Neural cell (in vitro differentiated cells): ENCODE measurements around the gene CABLES1. TPM values are rescaled to one million over a fixed set of nuclear protein-coding genes. Genes with fewer than 3 reads are reported as not detected.

Experiments
- H2AFZ ChIP-seq: fragments of 200-600, 300-800 bp; sonication (generic), shearing (Covaris generic); 2 replicates; pipeline ENCODE4 v1.6.0; 2014; ENCODE audit warnings: low read depth, mild to moderate bottlenecking, antibody characterized with exemption, low read length, moderate library complexity
- H3F3A ChIP-seq: fragments of 200-600 bp; shearing (Covaris generic); 2 replicates; pipeline ENCODE4 v1.6.1; 2016; ENCODE audit warnings: mild to moderate bottlenecking, moderate library complexity, mixed read lengths, antibody characterized with exemption, low read length; ENCODE audit not compliant: insufficient read depth, poor library complexity, severe bottlenecking
- H3K27ac ChIP-seq: fragments of 200-600, 300-800 bp; sonication (generic), shearing (Covaris generic); 2 replicates; pipeline ENCODE4 v1.5.1; 2014; ENCODE audit warnings: mild to moderate bottlenecking, low read length, moderate library complexity
- H3K27me3 ChIP-seq: fragments of 300-800, 200-600 bp; sonication (generic), shearing (Covaris generic); 2 replicates; pipeline ENCODE4 v1.6.0; 2014; ENCODE audit warnings: mild to moderate bottlenecking, low read depth, low read length, moderate library complexity; ENCODE audit not compliant: insufficient read depth
- H3K36me3 ChIP-seq: fragments of 300-800, 200-600 bp; sonication (generic), shearing (Covaris generic); 2 replicates; pipeline ENCODE4 v1.5.1; 2014; ENCODE audit warnings: mild to moderate bottlenecking, antibody characterized with exemption, low read length, moderate library complexity; ENCODE audit not compliant: insufficient read depth
- H3K4me2 ChIP-seq: fragments of 300-800, 200-600 bp; sonication (generic), shearing (Covaris generic); 2 replicates; pipeline ENCODE4 v1.6.0; 2014; ENCODE audit warnings: mild to moderate bottlenecking, low read length
- H3K4me3 ChIP-seq: fragments of 300-800, 200-600 bp; sonication (generic), shearing (Covaris generic); 2 replicates; pipeline ENCODE4 v1.5.1; 2014; ENCODE audit warnings: mild to moderate bottlenecking, low read length, moderate library complexity
- H3K79me2 ChIP-seq: fragments of 200-600 bp; shearing (Covaris generic); replicated peaks from 2 replicates; pipeline ENCODE4 v1.6.0; 2014; ENCODE audit warnings: mild to moderate bottlenecking, low read length, moderate library complexity; ENCODE audit not compliant: insufficient read depth
- H3K9ac ChIP-seq: fragments of 300-800, 200-600 bp; sonication (generic), shearing (Covaris generic); 2 replicates; pipeline ENCODE4 v1.6.1; 2016; ENCODE audit warnings: mild to moderate bottlenecking, low read length, mixed read lengths
- H3K9me2 ChIP-seq: fragments of 200-600 bp; shearing (Covaris generic); 2 replicates; pipeline ENCODE4 v1.6.1; 2016; ENCODE audit warnings: mild to moderate bottlenecking, low read length, mixed read lengths; ENCODE audit not compliant: insufficient read depth
- H3K9me3 ChIP-seq: fragments of 200-600, 300-800 bp; sonication (generic), shearing (Covaris generic); 2 replicates; pipeline ENCODE4 v1.6.1; 2016; ENCODE audit warnings: mild to moderate bottlenecking, mixed run types, low read length, moderate library complexity, mixed read lengths
- H4K20me1 ChIP-seq: fragments of 200-600 bp; shearing (Covaris generic); 2 replicates; pipeline ENCODE4 v1.6.1; 2016; ENCODE audit warnings: mild to moderate bottlenecking, mixed run types; ENCODE audit not compliant: insufficient read depth
- EP300 ChIP-seq: fragments of 450-650 bp; conservative IDR thresholded peaks from 2 replicates; pipeline ENCODE4 v1.6.1; 2014; ENCODE audit warnings: antibody characterized with exemption, mild to moderate bottlenecking, moderate library complexity; ENCODE audit not compliant: poor library complexity, severe bottlenecking
- EZH2 ChIP-seq: fragments of 200-600, 300-800 bp; shearing (Covaris generic), sonication (generic); IDR thresholded peaks from 2 replicates; pipeline ENCODE4 v1.6.1; 2014; ENCODE audit warnings: antibody characterized with exemption, low read length, borderline replicate concordance, mild to moderate bottlenecking; ENCODE audit not compliant: insufficient read depth, poor library complexity, severe bottlenecking
- MXI1 ChIP-seq: fragments of 450-650 bp; conservative IDR thresholded peaks from 2 replicates; pipeline ENCODE4 v1.6.1; 2014; ENCODE audit warnings: antibody characterized with exemption, mild to moderate bottlenecking; ENCODE audit not compliant: poor library complexity, severe bottlenecking
- POLR2AphosphoS5 ChIP-seq: IDR thresholded peaks from 2 replicates; pipeline ENCODE4 v1.6.1; 2012
- RAD21 ChIP-seq: fragments of 450-650 bp; conservative IDR thresholded peaks from 2 replicates; pipeline ENCODE4 v1.6.1; 2014; ENCODE audit warnings: antibody characterized with exemption, mild to moderate bottlenecking, moderate library complexity
- SMC3 ChIP-seq: fragments of 450-650 bp; conservative IDR thresholded peaks from 2 replicates; pipeline ENCODE4 v1.6.1; 2014; ENCODE audit warnings: antibody characterized with exemption, mild to moderate bottlenecking, moderate library complexity; ENCODE audit not compliant: poor library complexity
- TAF1 ChIP-seq: IDR thresholded peaks from 2 replicates; pipeline ENCODE4 v1.6.1; 2012; ENCODE audit warnings: low read depth
- polyA plus RNA-seq: library from polyadenylated mRNA; depleted of rRNA; stranded (reverse); fragments of >200 nt; gene quantifications from 2 replicates; pipeline ENCODE4 v1.2.3, GENCODE V29; 2014
- TF ChIP-seq, protein P1 (sequence below): fragments of 450-650 bp; IDR thresholded peaks from 2 replicates; pipeline ENCODE4 v1.5.1; 2014; ENCODE audit warnings: antibody characterized with exemption, mild to moderate bottlenecking, moderate library complexity; ENCODE audit not compliant: poor library complexity, severe bottlenecking
- TF ChIP-seq, protein P2 (sequence below): IDR thresholded peaks from 2 replicates; pipeline ENCODE4 v1.6.1; 2012; ENCODE audit warnings: borderline replicate concordance

Gene CABLES1
- polyA plus RNA-seq, 1 donor from 2014 or later: 1.4 TPM

DNA sequence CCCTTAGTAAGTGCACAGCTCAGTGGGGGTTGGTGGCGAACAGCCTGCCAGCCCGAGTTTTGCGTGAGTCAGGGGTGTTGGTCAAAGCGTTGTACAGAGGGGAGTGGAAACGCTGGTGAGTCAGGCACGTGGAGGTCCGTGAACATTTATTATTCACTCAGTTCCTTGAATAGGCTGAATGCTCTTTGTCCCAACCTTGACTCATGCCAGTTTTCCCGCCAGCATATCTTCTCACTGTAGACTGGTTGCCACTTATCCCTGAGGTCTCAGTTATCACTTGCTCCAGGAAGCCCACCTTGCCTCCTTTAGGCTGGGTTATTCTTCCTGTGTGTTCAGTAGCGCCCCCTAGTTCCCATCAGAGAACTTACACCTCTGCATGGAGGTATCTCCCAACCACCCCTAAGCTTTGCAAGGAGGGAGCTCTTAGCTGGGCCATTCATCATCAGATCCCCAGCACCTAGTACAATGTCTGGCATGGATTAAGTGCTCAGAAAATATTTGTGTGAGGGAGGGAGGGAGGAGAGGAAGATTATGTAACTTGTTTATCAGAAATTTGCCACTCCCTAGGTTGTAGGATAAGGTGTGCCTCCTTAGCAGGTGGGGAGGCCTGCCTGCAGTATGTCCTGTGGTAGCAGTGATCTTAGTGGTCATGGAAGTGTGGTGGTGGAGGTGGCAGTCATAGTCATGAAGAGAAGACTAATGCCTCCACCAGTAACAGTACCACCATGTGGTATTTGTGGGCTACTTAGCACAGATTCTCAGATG is 72.1 kb downstream of the CABLES1 start:
- no peaks in the 10 kb centered on the region for H3K36me3 ChIP-seq
- H3K9me3 ChIP-seq: no peaks in the 10 kb centered on the region
- no peaks in the 10 kb centered on the region for H3K79me2 ChIP-seq
- H3K4me3 ChIP-seq: no peak overlapping the region
- no peak overlapping the region for H3K27ac ChIP-seq
- no peak overlapping the region for H2AFZ ChIP-seq
- no peaks in the 10 kb centered on the region for H4K20me1 ChIP-seq
- no peaks in the 10 kb centered on the region for H3K27me3 ChIP-seq
- no peaks in the 10 kb centered on the region for H3K9me2 ChIP-seq
- no peaks in the 10 kb centered on the region for H3F3A ChIP-seq
- H3K4me2 ChIP-seq: no peak overlapping the region
- H3K9ac ChIP-seq: no peak overlapping the region
- TF ChIP-seq MXI1 (no peak), TAF1 (no peak), EZH2 (no peak), EP300 (no peak), POLR2AphosphoS5 (no peak), RAD21 (no peak)
- TF ChIP-seq, protein P1, sequence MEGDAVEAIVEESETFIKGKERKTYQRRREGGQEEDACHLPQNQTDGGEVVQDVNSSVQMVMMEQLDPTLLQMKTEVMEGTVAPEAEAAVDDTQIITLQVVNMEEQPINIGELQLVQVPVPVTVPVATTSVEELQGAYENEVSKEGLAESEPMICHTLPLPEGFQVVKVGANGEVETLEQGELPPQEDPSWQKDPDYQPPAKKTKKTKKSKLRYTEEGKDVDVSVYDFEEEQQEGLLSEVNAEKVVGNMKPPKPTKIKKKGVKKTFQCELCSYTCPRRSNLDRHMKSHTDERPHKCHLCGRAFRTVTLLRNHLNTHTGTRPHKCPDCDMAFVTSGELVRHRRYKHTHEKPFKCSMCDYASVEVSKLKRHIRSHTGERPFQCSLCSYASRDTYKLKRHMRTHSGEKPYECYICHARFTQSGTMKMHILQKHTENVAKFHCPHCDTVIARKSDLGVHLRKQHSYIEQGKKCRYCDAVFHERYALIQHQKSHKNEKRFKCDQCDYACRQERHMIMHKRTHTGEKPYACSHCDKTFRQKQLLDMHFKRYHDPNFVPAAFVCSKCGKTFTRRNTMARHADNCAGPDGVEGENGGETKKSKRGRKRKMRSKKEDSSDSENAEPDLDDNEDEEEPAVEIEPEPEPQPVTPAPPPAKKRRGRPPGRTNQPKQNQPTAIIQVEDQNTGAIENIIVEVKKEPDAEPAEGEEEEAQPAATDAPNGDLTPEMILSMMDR: no peak

DNA sequence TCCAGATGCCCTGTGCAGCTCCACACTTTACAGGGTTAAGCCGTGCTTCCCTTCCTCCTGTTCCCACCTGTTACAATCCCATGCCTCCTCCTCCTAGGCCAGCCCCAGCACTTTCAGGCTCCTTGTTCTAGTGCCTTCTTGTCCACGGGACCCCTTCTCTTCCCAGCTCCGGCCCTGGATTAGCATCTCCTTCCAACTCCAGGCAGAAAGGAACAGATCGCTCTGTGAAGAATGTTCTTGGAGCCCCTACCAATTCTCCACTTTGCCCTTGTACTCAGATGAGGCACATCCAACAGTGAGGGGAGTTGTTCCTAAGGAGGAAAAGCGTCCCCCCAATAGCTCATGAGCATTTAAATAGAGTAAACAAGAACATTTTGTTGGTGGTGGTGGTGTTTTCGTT is 72.7 kb downstream of the CABLES1 start:
- H3K27me3 ChIP-seq: no peaks in the 10 kb centered on the region
- H3K27ac ChIP-seq: no peak overlapping the region
- H2AFZ ChIP-seq: no peak overlapping the region
- H3F3A ChIP-seq: no peaks in the 10 kb centered on the region
- H3K9me3 ChIP-seq: no peaks in the 10 kb centered on the region
- H3K4me2 ChIP-seq: no peak overlapping the region
- TF ChIP-seq MXI1: no peak
- no peak for TF ChIP-seq SMC3
- no peak for TF ChIP-seq EZH2
- TF ChIP-seq RAD21: no peak
- TF ChIP-seq, protein P2, sequence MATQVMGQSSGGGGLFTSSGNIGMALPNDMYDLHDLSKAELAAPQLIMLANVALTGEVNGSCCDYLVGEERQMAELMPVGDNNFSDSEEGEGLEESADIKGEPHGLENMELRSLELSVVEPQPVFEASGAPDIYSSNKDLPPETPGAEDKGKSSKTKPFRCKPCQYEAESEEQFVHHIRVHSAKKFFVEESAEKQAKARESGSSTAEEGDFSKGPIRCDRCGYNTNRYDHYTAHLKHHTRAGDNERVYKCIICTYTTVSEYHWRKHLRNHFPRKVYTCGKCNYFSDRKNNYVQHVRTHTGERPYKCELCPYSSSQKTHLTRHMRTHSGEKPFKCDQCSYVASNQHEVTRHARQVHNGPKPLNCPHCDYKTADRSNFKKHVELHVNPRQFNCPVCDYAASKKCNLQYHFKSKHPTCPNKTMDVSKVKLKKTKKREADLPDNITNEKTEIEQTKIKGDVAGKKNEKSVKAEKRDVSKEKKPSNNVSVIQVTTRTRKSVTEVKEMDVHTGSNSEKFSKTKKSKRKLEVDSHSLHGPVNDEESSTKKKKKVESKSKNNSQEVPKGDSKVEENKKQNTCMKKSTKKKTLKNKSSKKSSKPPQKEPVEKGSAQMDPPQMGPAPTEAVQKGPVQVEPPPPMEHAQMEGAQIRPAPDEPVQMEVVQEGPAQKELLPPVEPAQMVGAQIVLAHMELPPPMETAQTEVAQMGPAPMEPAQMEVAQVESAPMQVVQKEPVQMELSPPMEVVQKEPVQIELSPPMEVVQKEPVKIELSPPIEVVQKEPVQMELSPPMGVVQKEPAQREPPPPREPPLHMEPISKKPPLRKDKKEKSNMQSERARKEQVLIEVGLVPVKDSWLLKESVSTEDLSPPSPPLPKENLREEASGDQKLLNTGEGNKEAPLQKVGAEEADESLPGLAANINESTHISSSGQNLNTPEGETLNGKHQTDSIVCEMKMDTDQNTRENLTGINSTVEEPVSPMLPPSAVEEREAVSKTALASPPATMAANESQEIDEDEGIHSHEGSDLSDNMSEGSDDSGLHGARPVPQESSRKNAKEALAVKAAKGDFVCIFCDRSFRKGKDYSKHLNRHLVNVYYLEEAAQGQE: no peak
- H3K9me2 ChIP-seq: no peaks in the 10 kb centered on the region
- H3K4me3 ChIP-seq: no peak overlapping the region
- H3K36me3 ChIP-seq: no peaks in the 10 kb centered on the region
- H3K9ac ChIP-seq: no peak overlapping the region
- no peaks in the 10 kb centered on the region for H3K79me2 ChIP-seq
- H4K20me1 ChIP-seq: no peaks in the 10 kb centered on the region
